ENCODE data around the gene LAMC1.
A peak's percentile ranks its signal among the peaks of the same experiment; 100 is the strongest.

Gene LAMC1

DNA sequence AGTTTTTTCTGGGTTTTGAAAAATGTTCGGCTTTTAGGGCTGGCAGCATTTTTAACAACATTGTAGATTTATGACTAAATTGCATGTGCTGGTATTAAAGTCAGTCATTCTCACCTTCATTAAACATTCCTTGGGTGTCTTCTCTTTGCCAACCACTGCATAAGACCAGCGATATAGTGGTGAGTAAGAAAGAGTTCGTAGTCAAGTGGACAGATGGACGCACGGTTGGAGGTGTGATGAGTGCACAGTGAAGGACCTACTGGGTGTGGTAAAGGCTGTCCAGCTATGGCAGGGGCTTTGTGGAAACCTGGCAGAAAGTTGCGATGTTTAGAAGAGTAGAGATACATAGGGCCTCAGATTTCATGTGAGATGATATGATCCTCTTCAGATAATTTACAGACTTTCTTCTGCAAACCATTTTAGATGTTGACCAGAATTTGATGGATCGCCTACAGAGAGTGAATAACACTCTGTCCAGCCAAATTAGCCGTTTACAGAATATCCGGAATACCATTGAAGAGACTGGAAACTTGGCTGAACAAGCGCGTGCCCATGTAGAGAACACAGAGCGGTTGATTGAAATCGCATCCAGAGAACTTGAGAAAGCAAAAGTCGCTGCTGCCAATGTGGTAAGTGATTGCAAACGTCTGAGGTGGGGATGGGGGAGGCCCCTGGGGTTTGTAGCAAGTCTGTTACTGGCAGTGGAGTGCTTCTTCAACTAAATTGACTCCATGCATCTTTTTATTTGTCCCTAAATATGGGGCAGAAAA lies 106.9 kb downstream of the LAMC1 start:
- TF ChIP-seq, protein P1, sequence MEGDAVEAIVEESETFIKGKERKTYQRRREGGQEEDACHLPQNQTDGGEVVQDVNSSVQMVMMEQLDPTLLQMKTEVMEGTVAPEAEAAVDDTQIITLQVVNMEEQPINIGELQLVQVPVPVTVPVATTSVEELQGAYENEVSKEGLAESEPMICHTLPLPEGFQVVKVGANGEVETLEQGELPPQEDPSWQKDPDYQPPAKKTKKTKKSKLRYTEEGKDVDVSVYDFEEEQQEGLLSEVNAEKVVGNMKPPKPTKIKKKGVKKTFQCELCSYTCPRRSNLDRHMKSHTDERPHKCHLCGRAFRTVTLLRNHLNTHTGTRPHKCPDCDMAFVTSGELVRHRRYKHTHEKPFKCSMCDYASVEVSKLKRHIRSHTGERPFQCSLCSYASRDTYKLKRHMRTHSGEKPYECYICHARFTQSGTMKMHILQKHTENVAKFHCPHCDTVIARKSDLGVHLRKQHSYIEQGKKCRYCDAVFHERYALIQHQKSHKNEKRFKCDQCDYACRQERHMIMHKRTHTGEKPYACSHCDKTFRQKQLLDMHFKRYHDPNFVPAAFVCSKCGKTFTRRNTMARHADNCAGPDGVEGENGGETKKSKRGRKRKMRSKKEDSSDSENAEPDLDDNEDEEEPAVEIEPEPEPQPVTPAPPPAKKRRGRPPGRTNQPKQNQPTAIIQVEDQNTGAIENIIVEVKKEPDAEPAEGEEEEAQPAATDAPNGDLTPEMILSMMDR (IDR thresholded peaks at IDR 0.05; ENCODE audit: low read depth, low read length, missing control alignments), result no peak
- no peak for DNase-seq (ENCODE audit: low read depth)
- H3K4me3 ChIP-seq (ENCODE audit: low read depth, low read length), result no peak overlapping the region
- in situ Hi-C loops (cut with HindIII; ENCODE audit: low sequenced_read_pairs), result no loop called here

DNA sequence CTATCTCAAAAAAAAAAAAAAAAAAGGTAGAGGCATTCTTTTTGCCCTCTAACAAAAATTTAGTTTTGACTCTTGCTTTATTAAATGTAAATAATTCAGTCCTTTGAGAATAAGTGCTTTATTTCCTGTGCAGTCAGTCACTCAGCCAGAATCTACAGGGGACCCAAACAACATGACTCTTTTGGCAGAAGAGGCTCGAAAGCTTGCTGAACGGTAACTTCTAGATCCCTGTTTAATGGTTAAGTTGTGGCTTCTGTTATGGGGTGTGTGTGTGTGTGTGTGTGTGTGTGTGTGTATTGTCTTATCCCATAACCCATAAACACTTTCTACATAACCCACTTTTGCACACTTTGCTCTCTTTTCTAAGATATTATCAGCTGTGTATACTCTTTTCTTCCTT lies 107.9 kb downstream of the LAMC1 start:
- in situ Hi-C loops (cut with HindIII; ENCODE audit: low sequenced_read_pairs), result no loop called here

GRCh38 chr1:183135336-183135735 lies 112.1 kb downstream of the LAMC1 start:
- in situ Hi-C loops (cut with HindIII; ENCODE audit: low sequenced_read_pairs), result no loop called here
- TF ChIP-seq, protein P1 (IDR thresholded peaks at IDR 0.05; ENCODE audit: low read depth, low read length, missing control alignments), result no peak
- no peak for DNase-seq (ENCODE audit: low read depth)
- H3K4me3 ChIP-seq (ENCODE audit: low read depth, low read length), result no peak overlapping the region

More for the DNA sequence above, 107.9 kb downstream of the LAMC1 start:
- TF ChIP-seq, protein P1 (IDR thresholded peaks at IDR 0.05; ENCODE audit: low read depth, low read length, missing control alignments), result no peak
- H3K4me3 ChIP-seq (ENCODE audit: low read depth, low read length), result no peak overlapping the region
- DNase-seq (ENCODE audit: low read depth), result no peak

DNA sequence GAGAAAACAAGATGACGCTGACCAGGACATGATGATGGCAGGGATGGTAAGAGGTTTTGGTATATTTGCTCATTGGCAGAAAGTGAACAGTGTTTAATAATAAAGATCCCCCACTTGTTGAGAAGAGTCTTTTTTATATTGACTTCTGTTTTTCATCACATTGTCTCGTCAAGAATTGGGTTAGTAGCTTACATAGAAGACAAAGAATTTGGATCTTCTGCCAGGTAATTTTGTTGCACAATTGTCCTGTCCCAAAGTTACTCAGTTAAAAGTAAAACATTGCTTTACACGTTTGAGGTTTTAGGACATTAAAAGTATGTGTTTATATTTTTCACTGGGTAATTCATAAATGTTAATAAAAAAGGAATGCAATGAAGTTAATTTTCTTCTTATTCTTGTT lies 114.6 kb downstream of the LAMC1 start:
- no peak overlapping the region for H3K4me3 ChIP-seq (ENCODE audit: low read depth, low read length)
- DNase-seq (ENCODE audit: low read depth), result no peak
- in situ Hi-C loops (cut with HindIII; ENCODE audit: low sequenced_read_pairs), result no loop called here
- TF ChIP-seq, protein P1 (IDR thresholded peaks at IDR 0.05; ENCODE audit: low read depth, low read length, missing control alignments), result no peak

DNA sequence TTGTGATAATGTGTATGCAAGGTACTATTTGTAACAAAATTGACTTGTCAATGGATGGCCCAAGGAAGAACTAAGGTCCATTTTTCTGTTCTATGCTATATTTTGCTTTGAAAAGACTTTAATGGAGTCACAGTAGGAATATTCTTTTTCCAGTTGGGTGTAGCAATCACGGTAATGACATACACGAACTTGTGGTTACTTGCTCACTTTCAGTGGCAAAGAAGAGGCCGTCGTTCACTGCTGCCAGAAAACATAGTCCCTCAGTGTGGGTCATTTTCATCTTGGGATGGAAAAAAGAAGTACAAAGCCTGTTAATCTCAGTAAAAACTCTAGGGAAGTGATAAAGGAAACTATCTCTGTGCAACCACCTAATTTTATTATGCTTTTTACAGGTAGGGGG lies 115.1 kb downstream of the LAMC1 start:
- no peak overlapping the region for H3K4me3 ChIP-seq (ENCODE audit: low read depth, low read length)
- DNase-seq (ENCODE audit: low read depth), result no peak
- TF ChIP-seq, protein P1 (IDR thresholded peaks at IDR 0.05; ENCODE audit: low read depth, low read length, missing control alignments), result no peak
- in situ Hi-C loops (cut with HindIII; ENCODE audit: low sequenced_read_pairs), result no loop called here

DNA sequence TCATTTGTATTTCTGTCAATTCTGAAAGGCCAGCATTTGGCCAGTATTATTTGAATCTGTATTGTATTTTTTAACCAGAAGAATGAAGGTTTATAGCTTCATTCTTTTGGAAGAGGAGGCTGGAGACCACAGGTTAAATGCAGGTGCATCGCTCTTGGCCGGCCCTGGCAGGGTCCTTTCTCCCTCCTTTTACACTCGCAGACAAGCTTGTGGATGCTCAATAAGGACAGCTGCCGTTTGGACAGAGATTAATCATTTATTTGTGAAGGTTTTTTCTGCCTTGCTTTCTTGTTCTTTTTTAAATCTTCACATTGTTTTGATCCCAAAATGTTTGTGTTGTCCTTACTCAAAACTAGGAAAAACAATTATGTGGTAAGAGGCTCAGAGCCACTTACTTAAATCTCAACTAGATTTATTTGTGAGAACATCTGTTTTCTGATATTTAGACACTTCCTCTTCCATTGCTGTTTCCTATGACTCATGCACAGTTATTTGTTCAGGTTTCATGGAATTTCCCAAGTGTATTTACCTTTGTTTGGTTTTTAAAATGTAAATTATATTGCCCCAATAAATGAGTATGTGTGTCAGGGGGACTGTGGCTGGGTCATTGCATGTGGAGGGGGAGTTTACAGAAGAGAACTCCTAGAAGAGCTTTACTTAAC lies 116.2 kb downstream of the LAMC1 start:
- TF ChIP-seq, protein P1 (IDR thresholded peaks at IDR 0.05; ENCODE audit: low read depth, low read length, missing control alignments), result no peak
- no peak overlapping the region for H3K4me3 ChIP-seq (ENCODE audit: low read depth, low read length)
- in situ Hi-C loops (cut with HindIII; ENCODE audit: low sequenced_read_pairs), result no loop called here
- DNase-seq (ENCODE audit: low read depth), result peak; percentile 13

Measured in astrocyte of the cerebellum (primary cell).